GDM1 (cell line): ENCODE results near the gene MRTFA.

ENCODE experiments used
- DNase-seq: peaks from one replicate; lab custom pipeline; 2025; lab: John Stamatoyannopoulos, UW

The MRTFA gene

DNA sequence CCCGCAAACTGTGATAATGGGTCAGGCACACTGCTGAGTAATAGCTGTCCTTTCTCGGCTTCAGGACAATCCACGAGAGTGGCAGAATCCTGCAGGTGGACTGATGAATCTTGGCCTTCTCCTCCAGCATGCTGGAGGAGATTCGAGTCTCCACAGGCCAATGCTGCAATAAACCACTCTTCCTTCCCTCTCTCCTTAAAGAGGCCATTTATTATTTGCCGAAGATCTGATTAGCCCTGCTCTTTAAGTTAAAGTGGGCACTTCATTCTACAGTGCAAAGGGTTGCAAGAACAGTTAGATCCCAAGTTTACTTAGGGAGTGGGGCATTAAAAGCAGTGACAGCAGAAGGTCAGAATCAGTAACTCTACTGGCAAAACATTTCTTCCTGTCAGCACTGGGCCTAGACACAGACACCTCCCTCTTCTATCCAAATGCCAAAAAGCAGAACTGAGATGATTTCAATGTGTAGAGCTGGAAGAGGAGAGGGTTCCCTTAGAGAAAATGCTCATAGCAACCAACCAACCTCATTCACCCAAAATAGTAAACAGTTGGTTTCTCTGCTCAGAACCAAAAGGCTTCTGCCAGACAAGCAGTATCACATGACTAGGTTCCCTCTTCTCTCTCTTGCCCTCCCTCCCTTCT lies 144.4 kb downstream of the MRTFA start:
- peak; percentile 68 for DNase-seq

- no peak for DNase-seq
Observed at GRCh38 chr22:40487663-40488249, 148.8 kb downstream of the MRTFA start.

DNA sequence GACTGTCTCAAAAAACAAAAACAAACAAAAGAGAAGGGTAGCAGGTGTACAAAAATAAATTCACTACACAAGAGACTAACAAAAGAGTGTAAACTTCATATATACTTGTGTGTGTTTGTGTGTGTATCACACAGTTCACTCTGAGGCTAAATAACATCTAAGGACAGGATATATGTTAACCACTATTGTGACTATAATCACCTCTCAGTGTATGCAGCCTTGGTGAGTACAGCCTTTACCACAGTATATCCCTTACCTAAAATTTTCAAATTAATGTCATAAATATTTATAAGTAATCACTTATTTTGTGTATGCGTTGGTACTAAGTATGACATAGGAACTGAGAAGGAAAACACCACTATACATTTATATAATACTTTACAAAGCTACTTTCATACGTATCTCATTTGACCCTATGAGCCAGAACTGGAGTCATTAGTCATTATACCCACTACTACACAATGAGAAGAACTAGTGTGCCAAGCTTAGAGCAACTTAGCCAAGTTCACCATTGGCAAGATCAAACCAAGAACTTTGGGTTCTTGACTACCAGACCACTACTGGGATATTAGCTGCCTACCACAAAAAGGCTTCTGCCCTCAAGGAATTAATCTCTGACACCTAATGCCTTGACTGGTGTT lies 149.4 kb downstream of the MRTFA start:
- no peak for DNase-seq

GRCh38 chr22:40485813-40486667 lies 150.5 kb downstream of the MRTFA start:
- DNase-seq = no peak

- no peak for DNase-seq
Observed at GRCh38 chr22:40484906-40485669, 151.4 kb downstream of the MRTFA start.

DNA sequence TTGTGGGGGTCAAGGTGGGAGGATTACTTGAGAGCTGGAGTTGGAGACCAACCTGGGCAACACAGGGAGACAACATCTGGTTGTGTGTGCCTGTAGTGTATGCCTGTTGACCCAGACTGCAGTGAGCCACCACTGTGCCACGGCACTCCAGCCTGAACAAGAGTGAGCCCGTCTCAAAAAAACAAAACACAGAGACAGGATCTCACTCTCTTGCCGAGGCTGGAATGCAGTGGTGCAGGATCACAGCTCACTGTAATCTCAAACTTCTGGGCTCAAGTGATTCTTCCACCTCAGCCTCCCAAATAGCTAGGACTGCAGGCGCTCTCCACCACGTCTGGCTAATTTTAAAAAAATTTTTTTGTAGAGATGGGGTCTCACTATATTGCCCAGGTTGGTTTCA lies 153.6 kb downstream of the MRTFA start:
- DNase-seq = no peak

DNA sequence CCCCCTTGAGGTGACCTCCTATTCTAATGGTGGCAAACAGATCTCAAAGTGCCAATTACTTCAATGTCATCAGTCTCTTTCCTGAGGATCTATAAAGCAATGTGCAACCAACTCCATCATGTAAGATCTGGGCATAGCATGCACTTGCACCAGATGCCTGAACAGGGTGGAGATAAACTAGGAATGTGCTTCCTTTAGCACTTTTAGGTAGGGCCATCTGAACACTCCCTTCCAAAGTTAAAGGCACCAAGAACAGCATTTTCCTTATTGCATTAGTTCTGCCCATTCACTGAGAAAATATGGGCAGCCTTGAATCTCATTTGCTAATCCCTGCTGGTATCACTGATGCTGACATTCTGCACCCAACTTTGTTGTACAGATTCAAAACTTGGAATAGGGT lies 154.1 kb downstream of the MRTFA start:
- DNase-seq = no peak

- no peak for DNase-seq
Observed at GRCh38 chr22:40480996-40481395, 155.5 kb downstream of the MRTFA start.

- no peak for DNase-seq
Observed at GRCh38 chr22:40479887-40480538, 156.5 kb downstream of the MRTFA start.

DNA sequence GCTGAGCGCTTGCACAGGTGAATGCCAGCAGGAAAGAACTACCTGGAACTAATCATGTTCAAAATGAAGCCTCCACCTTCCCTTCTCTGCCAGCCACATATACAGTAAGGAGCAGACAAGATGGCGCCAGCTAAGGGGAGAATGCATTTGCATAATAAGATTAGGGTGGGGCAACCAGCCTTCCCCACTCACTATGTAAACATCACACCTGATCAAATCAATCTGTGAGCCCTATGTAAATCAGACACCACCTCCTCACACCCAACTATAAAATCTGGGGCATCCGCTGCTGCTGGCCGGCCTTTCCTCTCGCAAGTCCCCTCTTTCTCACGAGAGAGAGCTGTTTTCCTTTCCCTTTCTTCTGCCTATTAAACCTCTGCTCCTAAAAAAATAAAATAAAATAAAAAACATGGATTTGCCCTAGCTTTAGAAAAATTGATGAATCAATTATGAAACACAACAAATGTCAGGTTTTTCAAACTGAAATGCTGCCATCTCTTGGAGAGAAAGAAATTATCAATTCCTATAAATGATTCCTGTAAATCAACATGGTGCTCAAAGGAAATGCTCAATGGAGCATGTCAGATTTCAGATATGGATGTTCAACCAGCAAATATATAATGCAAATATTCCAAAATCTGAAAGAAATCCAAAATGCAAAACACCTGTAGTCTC lies 157.3 kb downstream of the MRTFA start:
- DNase-seq = no peak

GRCh38 chr22:40478338-40479125 lies 158.0 kb downstream of the MRTFA start:
- DNase-seq = no peak

DNA sequence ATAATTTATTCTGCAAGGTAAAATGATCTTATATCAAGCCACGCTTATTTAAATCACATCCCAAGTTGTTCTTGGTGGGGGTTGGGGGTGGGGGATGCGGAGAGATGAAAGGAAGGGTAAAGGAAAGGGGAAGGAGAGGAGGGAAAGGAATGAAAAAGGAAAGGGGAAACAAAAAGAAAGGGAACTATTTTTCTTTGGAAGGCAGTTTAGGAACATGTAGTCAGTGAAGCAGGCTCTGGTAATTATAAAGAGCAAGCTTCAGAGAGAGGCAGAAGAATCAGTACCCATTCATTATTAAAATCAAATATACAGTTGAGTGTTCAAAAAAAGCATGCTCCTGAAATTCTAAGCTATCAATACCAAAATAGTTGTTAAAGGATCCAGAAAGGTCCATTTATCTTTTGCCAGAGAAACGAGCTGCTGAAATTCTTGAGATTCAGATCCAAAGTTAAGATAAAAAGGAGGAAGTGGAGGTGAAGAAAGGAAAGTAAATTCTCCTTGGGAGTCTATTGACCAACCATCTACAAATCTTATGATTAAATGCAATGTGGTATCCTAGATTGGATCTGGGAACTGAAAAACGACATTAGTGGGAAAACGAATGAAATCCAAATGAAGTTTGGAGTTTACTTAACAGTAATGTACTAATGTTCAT lies 158.7 kb downstream of the MRTFA start:
- DNase-seq = no peak

DNA sequence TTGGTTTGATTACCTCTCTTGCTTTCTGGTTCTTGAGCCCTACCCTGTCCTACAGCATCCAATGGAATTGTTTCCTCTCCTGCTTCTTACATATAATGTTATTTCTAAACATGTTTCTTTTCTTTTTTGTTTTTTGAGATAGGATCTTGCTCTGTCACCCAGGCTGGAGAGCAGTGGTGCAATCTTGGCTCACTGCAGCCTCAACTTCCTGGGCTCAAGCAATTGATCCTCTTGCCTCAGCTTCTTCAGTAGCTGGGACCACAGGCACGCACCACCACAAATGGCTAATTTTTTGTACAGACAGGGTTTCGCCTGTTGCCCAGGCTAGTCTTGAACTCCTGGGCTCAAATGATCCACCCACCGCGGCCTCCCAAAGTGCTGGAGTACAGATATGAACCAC lies 160.2 kb downstream of the MRTFA start:
- no peak for DNase-seq

DNA sequence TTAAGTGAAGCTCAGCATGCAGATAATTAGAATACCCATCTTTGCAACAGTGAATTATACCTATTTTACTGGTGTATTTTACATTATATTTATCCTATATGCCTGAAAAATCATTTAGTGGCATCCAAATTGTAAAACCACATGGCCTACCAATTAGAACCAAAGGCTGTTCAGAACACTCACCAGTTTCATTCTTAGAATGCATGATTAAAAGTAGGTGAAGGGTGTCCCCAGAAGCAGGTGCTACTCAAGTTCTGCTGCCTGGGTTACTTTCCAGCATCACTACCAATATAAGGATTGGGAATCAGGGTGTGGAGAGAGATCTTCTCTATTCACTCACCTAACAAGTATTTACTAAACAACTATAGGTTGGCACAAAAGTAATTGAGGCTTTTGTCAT lies 162.8 kb downstream of the MRTFA start:
- no peak for DNase-seq

- DNase-seq = no peak
Observed at GRCh38 chr22:40472579-40472978, 163.9 kb downstream of the MRTFA start.

- DNase-seq = no peak
Observed at GRCh38 chr22:40472051-40472450, 164.5 kb downstream of the MRTFA start.

GRCh38 chr22:40469181-40469580 lies 167.3 kb downstream of the MRTFA start:
- no peak for DNase-seq

- no peak for DNase-seq
Observed at GRCh38 chr22:40468616-40469015, 167.9 kb downstream of the MRTFA start.

- no peak for DNase-seq
Observed at GRCh38 chr22:40466976-40467375, 169.5 kb downstream of the MRTFA start.

- DNase-seq = no peak
Observed at GRCh38 chr22:40463683-40464082, 172.8 kb downstream of the MRTFA start.
